SU-DHL-6 (cell line): ENCODE measurements around the gene GNPTG.

Source experiments
- CTCF ChIP-seq: fragments of 200-600 bp; sonication (generic); IDR thresholded peaks from one replicate; pipeline ENCODE4 v1.5.1; 2017; ENCODE audit warnings: antibody characterized with exemption, mild to moderate bottlenecking, low read length, moderate library complexity; ENCODE audit not compliant: insufficient read depth, poor library complexity, severe bottlenecking
- EZH2phosphoT487 ChIP-seq: fragments of 200-600 bp; sonication (generic), shearing (Covaris generic); conservative IDR thresholded peaks from 2 replicates; pipeline ENCODE4 v1.6.1; 2018; ENCODE audit warnings: mild to moderate bottlenecking, antibody characterized with exemption, low read length, moderate library complexity, mixed read lengths

GRCh38 chr16:1372292-1372950 is 20.7 kb downstream of the GNPTG start:
- no peak for TF ChIP-seq CTCF
- no peak for TF ChIP-seq EZH2phosphoT487
